Measurements from ENCODE around the gene FOXJ1. TPM values are rescaled to one million over a fixed set of nuclear protein-coding genes. Genes with fewer than 3 reads are reported as not detected.

FOXJ1 gene
- polyA plus RNA-seq, 1 of the 3 experiments (the other 2 are of a cell fraction), result not detected

GRCh38 chr17:76103274-76104139 is 37.5 kb downstream of the FOXJ1 start, which contains the start of gene EXOC7:
EXOC7 (minus strand) TSS chr17:76103787; CDS start chr17:76103692, 95 bp downstream.
- ChIA-PET CTCF (interaction anchor here (0.6 to 7.3 kb wide), 18 partner anchors 10 to 301 kb away, joined by 3 to 53 read pairs (median 4); partner anchors contain the start of genes MRPL38 and ZACN), POLR2A (interaction anchor here (0.6 to 1.6 kb wide), 10 partner anchors 11 to 331 kb away, joined by 3 to 7 read pairs (median 3); no protein-coding TSS in a partner anchor)
- Histone ChIP-seq H4K20me1 (ENCODE audit: insufficient read depth) (no peaks in the 10 kb centered on the region), H2AFZ (ENCODE audit: low read depth) (peak within 1 kb of the TSS; percentile 94), H3K9me2 (no peaks in the 10 kb centered on the region), H3K27me3 (ENCODE audit: insufficient read depth) (no peaks in the 10 kb centered on the region), H3K4me3 (ENCODE audit: low read depth in 2 of 2, low read length in 1 of 2) (peak within 1 kb of the TSS; percentile 68 to 95), H3K27ac (ENCODE audit: low read depth in 2 of 2, low read length in 1 of 2) (peak within 1 kb of the TSS; percentile 71 to 87), H3K4me2 (peak within 1 kb of the TSS; percentile 98), H3K79me2 (ENCODE audit: insufficient read depth) (peaks cover 27% of the 10 kb centered on the region), H3K9me3 (no peaks in the 10 kb centered on the region), H3K4me1 (ENCODE audit: control insufficient read depth in 1 of 2, insufficient read depth in 2 of 2, low read depth in 1 of 2, low read length in 1 of 2) (peaks cover 3 to 15% of the 10 kb centered on the region in 2 experiments; a peak in 2 of 4 replicates), H3K9ac (peak within 1 kb of the TSS; percentile 86), H3K36me3 (replicated peaks in 1 of 2; ENCODE audit: control insufficient read depth in 1 of 2, insufficient read depth in 2 of 2, low read length in 1 of 2) (peaks cover 18 to 41% of the 10 kb centered on the region in 2 experiments), H3F3A (replicated peaks; ENCODE audit: insufficient read depth) (peaks cover 12% of the 10 kb centered on the region)
- TF ChIP-seq TAF1 (IDR thresholded peaks at IDR 0.05; ENCODE audit: borderline replicate concordance, low read depth, low read length) (peak; percentile 85), FOSL2 (IDR thresholded peaks at IDR 0.05; ENCODE audit: borderline replicate concordance, low read depth) (no peak), FOXM1 (IDR thresholded peaks at IDR 0.05; ENCODE audit: low read depth) (no peak), GABPA (IDR thresholded peaks at IDR 0.05; ENCODE audit: low read depth) (peak; percentile 79), GATA2 (CRISPR knock-in tag; IDR thresholded peaks at IDR 0.05) (no peak), NRF1 (IDR thresholded peaks at IDR 0.05; ENCODE audit: low read depth, low read length) (peak; percentile 75), SIN3A (IDR thresholded peaks at IDR 0.05; ENCODE audit: borderline replicate concordance, low read depth, low read length) (peak; percentile 75; the same call in 1 of the 2 replicates), ELF1 (IDR thresholded peaks at IDR 0.05) (peak; percentile 67), MAX (IDR thresholded peaks at IDR 0.05; ENCODE audit: low read depth) (peak; percentile 92), YY1 (IDR thresholded peaks at IDR 0.05; ENCODE audit: low read depth) (peak; percentile 97), POLR2AphosphoS5 (IDR thresholded peaks at IDR 0.05; ENCODE audit: low read depth, low read length) (peak; percentile 98), MXI1 (IDR thresholded peaks at IDR 0.05; ENCODE audit: low read depth, low read length) (0 out of 2 replicates have a peak, but pooled peaks have one; percentile 56)
- TF ChIP-seq, protein P1, sequence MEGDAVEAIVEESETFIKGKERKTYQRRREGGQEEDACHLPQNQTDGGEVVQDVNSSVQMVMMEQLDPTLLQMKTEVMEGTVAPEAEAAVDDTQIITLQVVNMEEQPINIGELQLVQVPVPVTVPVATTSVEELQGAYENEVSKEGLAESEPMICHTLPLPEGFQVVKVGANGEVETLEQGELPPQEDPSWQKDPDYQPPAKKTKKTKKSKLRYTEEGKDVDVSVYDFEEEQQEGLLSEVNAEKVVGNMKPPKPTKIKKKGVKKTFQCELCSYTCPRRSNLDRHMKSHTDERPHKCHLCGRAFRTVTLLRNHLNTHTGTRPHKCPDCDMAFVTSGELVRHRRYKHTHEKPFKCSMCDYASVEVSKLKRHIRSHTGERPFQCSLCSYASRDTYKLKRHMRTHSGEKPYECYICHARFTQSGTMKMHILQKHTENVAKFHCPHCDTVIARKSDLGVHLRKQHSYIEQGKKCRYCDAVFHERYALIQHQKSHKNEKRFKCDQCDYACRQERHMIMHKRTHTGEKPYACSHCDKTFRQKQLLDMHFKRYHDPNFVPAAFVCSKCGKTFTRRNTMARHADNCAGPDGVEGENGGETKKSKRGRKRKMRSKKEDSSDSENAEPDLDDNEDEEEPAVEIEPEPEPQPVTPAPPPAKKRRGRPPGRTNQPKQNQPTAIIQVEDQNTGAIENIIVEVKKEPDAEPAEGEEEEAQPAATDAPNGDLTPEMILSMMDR (IDR thresholded peaks at IDR 0.05), result peak; percentile 13; the same call in 1 of the 2 replicates
- WGBS (ENCODE audit: low lambda C conversion rate), result 7% methylated on average over 46 of the region's 55 CpGs
- peak; percentile 100 for DNase-seq

DNA sequence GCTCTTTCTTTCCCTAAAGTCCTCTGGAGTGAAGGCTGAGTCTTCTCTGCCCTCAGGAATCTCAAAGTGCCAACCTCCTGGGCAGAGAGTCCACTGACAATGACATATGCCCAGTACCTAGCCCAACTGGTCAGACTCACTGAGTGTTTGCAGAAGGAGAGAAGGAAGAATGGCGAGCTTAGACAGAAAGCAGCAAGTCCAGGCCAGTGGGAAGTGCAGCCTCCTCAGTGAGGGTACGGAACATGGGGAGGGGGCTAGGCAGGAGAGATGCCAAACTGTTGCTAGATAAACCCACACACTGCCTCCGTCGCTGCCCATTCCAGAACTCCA is 38.1 kb downstream of the FOXJ1 start:
- Histone ChIP-seq H3K36me3 (replicated peaks in 1 of 2; ENCODE audit: control insufficient read depth in 1 of 2, insufficient read depth in 2 of 2, low read length in 1 of 2) (peaks cover 18 to 45% of the 10 kb centered on the region in 2 experiments), H3K9ac (peak overlapping the region; percentile 86), H2AFZ (ENCODE audit: low read depth) (peak overlapping the region; percentile 94), H3K9me2 (no peaks in the 10 kb centered on the region), H3K79me2 (ENCODE audit: insufficient read depth) (peaks cover 27% of the 10 kb centered on the region), H3K4me3 (ENCODE audit: low read depth in 2 of 2, low read length in 1 of 2) (peak overlapping the region; percentile 68 to 95), H3F3A (replicated peaks; ENCODE audit: insufficient read depth) (peaks cover 12% of the 10 kb centered on the region), H3K4me1 (ENCODE audit: control insufficient read depth in 1 of 2, insufficient read depth in 2 of 2, low read depth in 1 of 2, low read length in 1 of 2) (peaks cover 3 to 15% of the 10 kb centered on the region in 2 experiments; a peak in 2 of 4 replicates), H3K27me3 (ENCODE audit: insufficient read depth) (no peaks in the 10 kb centered on the region), H4K20me1 (ENCODE audit: insufficient read depth) (no peaks in the 10 kb centered on the region), H3K9me3 (no peaks in the 10 kb centered on the region), H3K4me2 (peak overlapping the region; percentile 98), H3K27ac (ENCODE audit: low read depth in 2 of 2, low read length in 1 of 2) (peak overlapping the region; percentile 71 to 87; a peak in 3 of 4 replicates)
- no peak for DNase-seq
- WGBS (ENCODE audit: low lambda C conversion rate), result 4% methylated on average over 4 of the region's 4 CpGs
- POLR2A ChIA-PET, result interaction anchor here (0.6 to 1.3 kb wide), 5 partner anchors 12 to 332 kb away, joined by 3 to 7 read pairs (median 3); no protein-coding TSS in a partner anchor
- CTCF ChIA-PET, result interaction anchor here (0.6 to 7.3 kb wide), 12 partner anchors 9 to 198 kb away, joined by 3 to 53 read pairs (median 6); partner anchors contain the start of genes MRPL38 and ZACN
- TF ChIP-seq TAF1 (IDR thresholded peaks at IDR 0.05; ENCODE audit: borderline replicate concordance, low read depth, low read length) (no peak; the same call in 1 of the 2 replicates), RCOR1 (IDR thresholded peaks at IDR 0.05; ENCODE audit: low read length) (no peak), SMC3 (IDR thresholded peaks at IDR 0.05; ENCODE audit: low read depth, low read length) (no peak), USF1 (IDR thresholded peaks at IDR 0.05; ENCODE audit: borderline replicate concordance, low read depth) (no peak), NFIC (IDR thresholded peaks at IDR 0.05; ENCODE audit: borderline replicate concordance) (no peak), RXRA (IDR thresholded peaks at IDR 0.05; ENCODE audit: borderline replicate concordance, low read depth) (no peak), CHD2 (IDR thresholded peaks at IDR 0.05; ENCODE audit: low read length, partially characterized antibody) (no peak), TEAD4 (IDR thresholded peaks at IDR 0.05; ENCODE audit: borderline replicate concordance, insufficient read depth) (no peak), MXI1 (IDR thresholded peaks at IDR 0.05; ENCODE audit: low read depth, low read length) (no peak; the same call in 1 of the 2 replicates), YY1 (IDR thresholded peaks at IDR 0.05; ENCODE audit: low read depth) (no peak), ELF1 (IDR thresholded peaks at IDR 0.05) (no peak), GATA2 (CRISPR knock-in tag; IDR thresholded peaks at IDR 0.05) (no peak), GABPA (IDR thresholded peaks at IDR 0.05; ENCODE audit: low read depth) (no peak), EP300 (IDR thresholded peaks at IDR 0.05; ENCODE audit: borderline replicate concordance in 1 of 2, low read depth in 1 of 2, low read length in 1 of 2) (no peak)
- TF ChIP-seq, protein P2, sequence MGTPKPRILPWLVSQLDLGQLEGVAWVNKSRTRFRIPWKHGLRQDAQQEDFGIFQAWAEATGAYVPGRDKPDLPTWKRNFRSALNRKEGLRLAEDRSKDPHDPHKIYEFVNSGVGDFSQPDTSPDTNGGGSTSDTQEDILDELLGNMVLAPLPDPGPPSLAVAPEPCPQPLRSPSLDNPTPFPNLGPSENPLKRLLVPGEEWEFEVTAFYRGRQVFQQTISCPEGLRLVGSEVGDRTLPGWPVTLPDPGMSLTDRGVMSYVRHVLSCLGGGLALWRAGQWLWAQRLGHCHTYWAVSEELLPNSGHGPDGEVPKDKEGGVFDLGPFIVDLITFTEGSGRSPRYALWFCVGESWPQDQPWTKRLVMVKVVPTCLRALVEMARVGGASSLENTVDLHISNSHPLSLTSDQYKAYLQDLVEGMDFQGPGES (IDR thresholded peaks at IDR 0.05; ENCODE audit: low read depth, low read length), result no peak
